GM12892 (cell line): ENCODE data around the gene SUSD4.

Experiments used
- POLR2A ChIP-seq: IDR thresholded peaks from 2 replicates; pipeline ENCODE4 v1.6.1; 2011; ENCODE audit warnings: low read depth, low read length, control low read depth
- POLR2AphosphoS5 ChIP-seq: IDR thresholded peaks from 2 replicates; pipeline ENCODE4 v1.6.1; 2011; ENCODE audit warnings: low read depth, low read length, control low read depth
- TAF1 ChIP-seq: IDR thresholded peaks from 2 replicates; pipeline ENCODE4 v1.6.1; 2011; ENCODE audit warnings: low read depth, mild to moderate bottlenecking, control low read depth, low read length, borderline replicate concordance

GRCh38 chr1:223271085-223271781 is 92.7 kb downstream of the SUSD4 start:
- TF ChIP-seq POLR2A (no peak), TAF1 (no peak), POLR2AphosphoS5 (no peak)
